ENCODE results near the gene LACRT.

DNA sequence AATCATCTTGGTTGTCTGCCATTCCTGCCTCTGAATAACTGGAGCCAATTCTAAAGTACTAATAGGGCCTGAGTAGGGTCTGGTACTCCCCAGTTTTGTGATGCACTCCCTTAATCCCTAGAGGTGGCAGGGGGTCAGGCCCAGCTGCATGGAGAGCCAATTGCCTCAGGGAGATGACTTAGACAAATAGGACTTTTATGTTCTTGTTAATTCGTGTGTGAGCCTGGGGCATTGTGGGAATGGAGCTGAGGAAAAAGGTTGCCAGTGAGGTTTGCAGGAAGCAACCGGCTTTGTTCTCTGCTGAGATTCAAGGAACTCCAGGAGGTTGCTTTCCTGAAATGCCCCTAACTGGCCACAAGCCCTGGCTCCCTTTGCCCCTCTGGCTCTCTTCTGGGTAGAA is 20.2 kb upstream of the LACRT start:
- TF ChIP-seq EZH2 (IDR thresholded peaks at IDR 0.05; ENCODE audit: insufficient read depth, poor library complexity, severe bottlenecking), result no peak
- TF ChIP-seq EZH2phosphoT487 (IDR thresholded peaks at IDR 0.05; ENCODE audit: insufficient read depth, low read depth), result no peak
